H9 (cell line): ENCODE results near the gene MLH1. TPM values are rescaled to one million over a fixed set of nuclear protein-coding genes. Genes with fewer than 3 reads are reported as not detected.

Experiments used
- DNase-seq: peaks from one replicate; pipeline ENCODE4 v3.0.0-alpha.2; 2017
- H2AFZ ChIP-seq: one replicate; pipeline ENCODE4 v1.6.1; 2013; ENCODE audit warnings: mild to moderate bottlenecking, low read length, control low read depth, moderate library complexity
- H2AK5ac ChIP-seq: 2 replicates; pipeline ENCODE4 v1.6.1; 2013; ENCODE audit warnings: low read length, control low read depth, mixed read lengths; ENCODE audit not compliant: insufficient read length
- H2BK120ac ChIP-seq: one replicate; pipeline ENCODE4 v1.6.1; 2013; ENCODE audit warnings: low read depth, mild to moderate bottlenecking, low read length, control low read depth, inconsistent platforms; ENCODE audit not compliant: poor library complexity, severe bottlenecking
- H2BK12ac ChIP-seq: 2 replicates; pipeline ENCODE4 v1.6.1; 2013; ENCODE audit warnings: low read length, control low read depth, mixed read lengths, low read depth; ENCODE audit not compliant: insufficient read length
- H2BK15ac ChIP-seq: 2 replicates; pipeline ENCODE4 v1.6.1; 2013; ENCODE audit warnings: low read depth, low read length, control low read depth
- H2BK20ac ChIP-seq: one replicate; pipeline ENCODE4 v1.6.1; 2013; ENCODE audit warnings: low read depth, mild to moderate bottlenecking, low read length, control low read depth, inconsistent platforms; ENCODE audit not compliant: poor library complexity, severe bottlenecking
- H2BK5ac ChIP-seq: 2 replicates; pipeline ENCODE4 v1.6.1; 2013; ENCODE audit warnings: low read length, control low read depth, mixed read lengths; ENCODE audit not compliant: insufficient read length
- H3K14ac ChIP-seq: 2 replicates; pipeline ENCODE4 v1.6.1; 2013; ENCODE audit warnings: low read length, control low read depth; ENCODE audit not compliant: insufficient read depth
- H3K18ac ChIP-seq: 2 replicates; pipeline ENCODE4 v1.6.1; 2013; ENCODE audit warnings: low read depth, mild to moderate bottlenecking, mixed read lengths, low read length, control low read depth; ENCODE audit not compliant: insufficient read length
- H3K23ac ChIP-seq: 2 replicates; pipeline ENCODE4 v1.6.1; 2013; ENCODE audit warnings: low read length, control low read depth, mixed read lengths, low read depth; ENCODE audit not compliant: insufficient read length
- H3K23me2 ChIP-seq: 2 replicates; pipeline ENCODE4 v1.6.1; 2013; ENCODE audit warnings: low read depth, mild to moderate bottlenecking, mixed read lengths, low read length, control low read depth; ENCODE audit not compliant: insufficient read length, poor library complexity, severe bottlenecking
- H3K27ac ChIP-seq: 2 replicates; pipeline ENCODE4 v1.5.1; 2013; ENCODE audit warnings: low read length, control low read depth, mixed read lengths, low read depth; ENCODE audit not compliant: insufficient read length
- H3K27me3 ChIP-seq: 2 replicates; pipeline ENCODE4 v1.6.1; 2013; ENCODE audit warnings: low read length, control low read depth, inconsistent platforms; ENCODE audit not compliant: insufficient read depth
- H3K4ac ChIP-seq: 2 replicates; pipeline ENCODE4 v1.6.1; 2013; ENCODE audit warnings: low read depth, mild to moderate bottlenecking, control low read depth, inconsistent platforms, low read length, moderate library complexity
- H3K4me1 ChIP-seq: 2 replicates; pipeline ENCODE4 v1.6.1; 2013; ENCODE audit warnings: low read length, control low read depth, inconsistent platforms; ENCODE audit not compliant: insufficient read depth
- H3K4me2 ChIP-seq: 2 replicates; pipeline ENCODE4 v1.6.1; 2013; ENCODE audit warnings: low read length, control low read depth, mixed read lengths; ENCODE audit not compliant: insufficient read length, insufficient read depth
- H3K56ac ChIP-seq: 2 replicates; pipeline ENCODE4 v1.6.1; 2013; ENCODE audit warnings: low read depth, mild to moderate bottlenecking, mixed read lengths, low read length, control low read depth; ENCODE audit not compliant: insufficient read length
- H3K79me1 ChIP-seq: 2 replicates; pipeline ENCODE4 v1.6.1; 2013; ENCODE audit warnings: low read depth, mild to moderate bottlenecking, moderate library complexity, low read length, control low read depth, inconsistent platforms; ENCODE audit not compliant: insufficient read depth, poor library complexity, severe bottlenecking
- H3K79me2 ChIP-seq: 2 replicates; pipeline ENCODE4 v1.6.1; 2013; ENCODE audit warnings: low read length, control low read depth, inconsistent platforms; ENCODE audit not compliant: insufficient read depth
- H3K9ac ChIP-seq: 2 replicates; pipeline ENCODE4 v1.6.1; 2013; ENCODE audit warnings: low read length, control low read depth, mixed read lengths; ENCODE audit not compliant: insufficient read length; ENCODE audit errors: extremely low read depth
- H3K9me3 ChIP-seq: one replicate; pipeline ENCODE4 v1.6.1; 2013; ENCODE audit warnings: low read depth, low read length, inconsistent platforms; ENCODE audit not compliant: control insufficient read depth
- H3T11ph ChIP-seq: one replicate; pipeline ENCODE4 v1.6.1; 2013; ENCODE audit warnings: mild to moderate bottlenecking, low read length, control low read depth, inconsistent platforms
- H4K20me1 ChIP-seq: one replicate; pipeline ENCODE4 v1.6.1; 2013; ENCODE audit not compliant: control insufficient read depth, insufficient read length, insufficient read depth
- H4K5ac ChIP-seq: 2 replicates; pipeline ENCODE4 v1.6.1; 2013; ENCODE audit warnings: low read depth, mild to moderate bottlenecking, mixed read lengths, low read length, control low read depth; ENCODE audit not compliant: insufficient read length
- H4K8ac ChIP-seq: replicated peaks from 2 replicates; pipeline ENCODE4 v1.6.1; 2013; ENCODE audit warnings: low read length, control low read depth, mixed read lengths, low read depth; ENCODE audit not compliant: insufficient read length
- H4K91ac ChIP-seq: 2 replicates; pipeline ENCODE4 v1.6.1; 2013; ENCODE audit warnings: low read depth, mild to moderate bottlenecking, moderate library complexity, mixed read lengths, low read length, control low read depth; ENCODE audit not compliant: insufficient read length
- H3K27ac Mint-ChIP-seq, 3 experiments: 2 replicates in 2 of 3; 3 replicates in 1 of 3; pipeline ENCODE4 v1.8.0; 2020 to 2021; ENCODE audit warnings: mixed read lengths in 3 of 3, mild to moderate bottlenecking in 1 of 3, moderate library complexity in 1 of 3
- H3K27me3 Mint-ChIP-seq: 2 replicates; pipeline ENCODE4 v1.8.0; 2021; ENCODE audit warnings: low read depth, mild to moderate bottlenecking, moderate library complexity, mixed read lengths
- H3K36me3 Mint-ChIP-seq, 3 experiments: 2 replicates in 2 of 3; 3 replicates in 1 of 3; pipeline ENCODE4 v1.8.0; 2020 to 2021; ENCODE audit warnings: low read depth in 3 of 3, mixed read lengths in 3 of 3; ENCODE audit not compliant: insufficient read depth in 1 of 3
- H3K4me1 Mint-ChIP-seq, 2 experiments: 2 replicates each; pipeline ENCODE4 v1.8.0; 2020; ENCODE audit warnings: mixed read lengths in 2 of 2
- H3K4me3 Mint-ChIP-seq, 2 experiments: 2 replicates in 1 of 2; 3 replicates in 1 of 2; pipeline ENCODE4 v1.8.0; 2020 to 2021; ENCODE audit warnings: mild to moderate bottlenecking in 2 of 2, mixed read lengths in 2 of 2, moderate library complexity in 1 of 2
- H3K9me3 Mint-ChIP-seq, 2 experiments: 2 replicates in 1 of 2; 3 replicates in 1 of 2; pipeline ENCODE4 v1.8.0; 2020; ENCODE audit warnings: mild to moderate bottlenecking in 2 of 2, mixed read lengths in 2 of 2, moderate library complexity in 1 of 2
- CTCF ChIP-seq: fragments of 200-600 bp; sonication (generic); conservative IDR thresholded peaks from 3 replicates; pipeline ENCODE4 v1.8.0; 2021; ENCODE audit warnings: antibody characterized with exemption, mild to moderate bottlenecking
- WGBS: extraction: QIAGEN DNeasy Blood & Tissue Kit; methylation state at CpG from one replicate; pipeline ENCODE4 v1.1.7; 2013; ENCODE audit warnings: missing lambda C conversion rate, low lambda C conversion rate, mixed read lengths; ENCODE audit not compliant: insufficient read length; ENCODE audit errors: extremely low coverage; 5-methylcytosine and 5-hydroxymethylcytosine counted together
- total RNA-seq: library from RNA; stranded (reverse); gene quantifications from 2 replicates; pipeline ENCODE4 v1.2.1, GENCODE V29; 2021

MLH1 gene
- total RNA-seq, 1 experiment from 2014 or later, result 45.1 TPM

DNA sequence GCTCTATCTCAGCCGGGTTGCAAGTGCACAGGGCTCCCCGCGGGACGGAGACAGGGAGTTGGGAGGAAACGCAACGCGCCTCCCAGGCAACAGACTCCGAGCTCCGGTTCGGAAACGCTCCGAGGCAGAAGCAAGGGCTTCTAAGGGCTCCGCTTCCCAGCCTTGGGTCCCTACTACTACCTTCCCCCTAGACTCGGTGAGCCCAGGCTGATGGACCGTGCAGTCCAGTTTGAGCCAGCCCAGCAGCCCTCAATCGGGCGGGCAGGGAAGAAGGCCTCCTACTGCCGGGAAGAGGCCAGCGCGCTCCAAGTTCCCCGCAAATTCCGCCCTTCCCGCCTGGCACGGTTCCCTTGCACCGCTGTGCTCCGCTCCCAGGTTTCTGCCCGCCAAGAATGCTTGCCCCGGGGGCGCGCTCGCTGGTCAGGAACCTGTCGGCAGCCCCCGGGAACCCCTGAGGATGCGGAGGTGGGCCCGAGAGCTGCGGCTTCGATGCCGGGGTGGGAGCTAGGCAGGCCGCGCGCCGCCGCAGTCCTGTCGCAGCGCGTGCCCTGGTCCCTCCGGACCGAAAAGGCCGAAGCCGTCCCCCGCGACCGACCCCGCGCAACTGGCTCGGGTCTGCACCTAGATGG is 49.2 kb upstream of the MLH1 start:
- Mint-ChIP-seq H3K27me3 (peaks cover 47% of the 10 kb centered on the region), H3K9me3 (peaks cover 21 to 24% of the 10 kb centered on the region in 2 experiments), H3K4me3 (peak overlapping the region; percentile 71 to 83), H3K27ac (no peak overlapping the region), H3K36me3 (peaks cover 6 to 26% (median 18%) of the 10 kb centered on the region in 3 experiments), H3K4me1 (peaks cover 15 to 26% of the 10 kb centered on the region in 2 experiments)
- H3K4me2 ChIP-seq, result peak overlapping the region; percentile 51
- no peak overlapping the region for H3K4ac ChIP-seq
- H3K23ac ChIP-seq, result no peak overlapping the region
- no peak overlapping the region for H4K8ac ChIP-seq
- WGBS, result no CpG with 5 or more reads among the region's 56 CpGs
- no peaks in the 10 kb centered on the region; the same call in 1 of the 2 replicates for H3K4me1 ChIP-seq
- DNase-seq, result peak; percentile 68
- no peak overlapping the region for H4K91ac ChIP-seq
- no peak overlapping the region for H4K5ac ChIP-seq
- no peaks in the 10 kb centered on the region for H3K79me1 ChIP-seq
- peak overlapping the region; percentile 84 for H3K18ac ChIP-seq
- peaks cover 4% of the 10 kb centered on the region; the same call in 1 of the 2 replicates for H3K27me3 ChIP-seq
- H2AK5ac ChIP-seq, result no peak overlapping the region
- no peak overlapping the region for H2BK120ac ChIP-seq
- H2BK20ac ChIP-seq, result no peak overlapping the region
- H3K9me3 ChIP-seq, result no peaks in the 10 kb centered on the region
- H4K20me1 ChIP-seq, result no peaks in the 10 kb centered on the region
- H3K27ac ChIP-seq, result no peak overlapping the region
- no peak overlapping the region for H3T11ph ChIP-seq
- H3K79me2 ChIP-seq, result no peaks in the 10 kb centered on the region
- H3K23me2 ChIP-seq, result peaks cover 13% of the 10 kb centered on the region
- H3K56ac ChIP-seq, result no peak overlapping the region
- H3K9ac ChIP-seq, result peak overlapping the region; percentile 1
- H2AFZ ChIP-seq, result no peak overlapping the region
- no peak overlapping the region for H2BK12ac ChIP-seq
- H3K14ac ChIP-seq, result peak overlapping the region; percentile 90
- no peak for TF ChIP-seq CTCF
- no peak overlapping the region for H2BK15ac ChIP-seq
- H2BK5ac ChIP-seq, result no peak overlapping the region
